ENCODE measurements around the gene TRPV3. TPM values are rescaled to one million over a fixed set of nuclear protein-coding genes. Genes with fewer than 3 reads are reported as not detected.

The TRPV3 gene
- polyA plus RNA-seq, 1 donor (not counting 4 experiments of a cell fraction or from before 2014, with no cell fraction given): 9.4 TPM

DNA sequence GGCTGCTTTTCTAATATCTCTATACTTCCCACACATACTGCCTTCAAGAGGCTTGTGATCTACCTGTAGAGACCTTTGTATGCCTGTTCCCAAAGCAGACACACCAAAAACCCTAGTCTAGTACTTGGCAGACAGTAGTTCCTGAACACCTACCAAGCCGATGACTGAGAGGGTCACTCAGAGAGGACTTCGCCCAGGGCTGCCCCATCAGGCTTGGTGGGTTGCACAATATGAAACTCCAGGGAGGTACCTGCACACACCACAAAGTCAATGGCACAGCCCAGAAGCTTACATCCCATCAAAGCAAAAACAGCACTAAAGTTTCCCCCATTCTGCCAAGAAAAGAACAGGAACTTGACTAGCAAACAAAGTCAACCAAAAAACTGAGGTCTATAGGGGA lies 51.6 kb downstream of the TRPV3 start:
- H3K9me1 ChIP-seq (ENCODE audit: control insufficient read depth, extremely low read depth, insufficient read depth, low read length): no peaks in the 10 kb centered on the region
- no peaks in the 10 kb centered on the region for H3K4me1 ChIP-seq (ENCODE audit: control insufficient read depth, extremely low read depth, insufficient read depth, low read length)
- TF ChIP-seq EZH2 (IDR thresholded peaks at IDR 0.05; ENCODE audit: low read length) (no peak), CTCF (optimal IDR thresholded peaks at IDR 0.05 in 1 of 3, IDR thresholded peaks at IDR 0.05 in 1 of 3, conservative IDR thresholded peaks at IDR 0.05 in 1 of 3; ENCODE audit: extremely low read depth in 1 of 3, insufficient read depth in 2 of 3, low read length in 3 of 3) (no peak)
- H3K27me3 ChIP-seq (ENCODE audit: control insufficient read depth, extremely low read depth, insufficient read depth, low read length): no peaks in the 10 kb centered on the region
- H3K79me2 ChIP-seq (ENCODE audit: control insufficient read depth, insufficient read depth, low read length): no peaks in the 10 kb centered on the region
- H3K27ac ChIP-seq (ENCODE audit: control insufficient read depth, insufficient read depth, low read length): no peak overlapping the region
- H3K9me3 ChIP-seq (ENCODE audit: control insufficient read depth, low read depth, low read length): no peaks in the 10 kb centered on the region
- DNase-seq (ENCODE audit: low read depth, low spot score): no peak
- H2AFZ ChIP-seq (ENCODE audit: control insufficient read depth, low read length): no peak overlapping the region
- peaks cover under 1 to 2% of the 10 kb centered on the region in 2 experiments for H3K36me3 ChIP-seq (ENCODE audit: control insufficient read depth in 2 of 2, extremely low read depth in 1 of 2, insufficient read depth in 2 of 2, low read length in 2 of 2)
- dilution Hi-C loops (cut with MboI; ENCODE audit: extremely low pct_ligation_motif_present, low sequenced_read_pairs): no loop called here
- H3K4me2 ChIP-seq (ENCODE audit: control insufficient read depth, extremely low read depth, insufficient read depth, low read depth, low read length): no peak overlapping the region
- FAIRE-seq: no peak
- H3K4me3 ChIP-seq (ENCODE audit: control insufficient read depth in 2 of 3, extremely low read depth in 1 of 3, insufficient read depth in 2 of 3, low read depth in 1 of 3, low read length in 3 of 3): no peak overlapping the region
- H4K20me1 ChIP-seq (ENCODE audit: control insufficient read depth, extremely low read depth, insufficient read depth, low read length): no peaks in the 10 kb centered on the region
- H3K9ac ChIP-seq (ENCODE audit: control insufficient read depth, extremely low read depth, insufficient read depth, low read length): no peak overlapping the region

DNA sequence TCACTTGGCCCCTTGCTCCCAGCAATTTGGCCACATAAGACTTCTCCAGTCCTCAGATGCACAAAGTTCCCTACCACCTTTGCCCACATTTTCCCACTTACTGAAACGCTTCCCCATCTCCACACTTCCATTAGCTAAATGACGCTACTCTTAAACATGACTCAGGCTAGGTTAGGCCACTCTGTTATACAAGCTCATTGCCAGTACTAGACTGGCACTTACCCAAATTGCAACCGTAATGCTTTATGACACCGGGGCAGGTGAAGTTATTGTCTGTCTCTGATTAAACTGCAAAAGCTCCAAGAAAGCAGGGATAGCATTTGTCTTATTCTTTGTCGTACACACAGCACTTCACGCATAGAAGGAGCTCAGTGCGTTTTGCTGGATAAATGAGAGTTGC lies 52.6 kb downstream of the TRPV3 start:
- FAIRE-seq (no peak), DNase-seq (ENCODE audit: low read depth, low spot score) (no peak)
- H3K27me3 ChIP-seq (ENCODE audit: control insufficient read depth, extremely low read depth, insufficient read depth, low read length): no peaks in the 10 kb centered on the region
- H3K79me2 ChIP-seq (ENCODE audit: control insufficient read depth, insufficient read depth, low read length): no peaks in the 10 kb centered on the region
- H4K20me1 ChIP-seq (ENCODE audit: control insufficient read depth, extremely low read depth, insufficient read depth, low read length): no peaks in the 10 kb centered on the region
- H3K9ac ChIP-seq (ENCODE audit: control insufficient read depth, extremely low read depth, insufficient read depth, low read length): no peak overlapping the region
- H3K4me2 ChIP-seq (ENCODE audit: control insufficient read depth, extremely low read depth, insufficient read depth, low read depth, low read length): no peak overlapping the region
- H3K27ac ChIP-seq (ENCODE audit: control insufficient read depth, insufficient read depth, low read length): no peak overlapping the region
- no peaks in the 10 kb centered on the region for H3K9me3 ChIP-seq (ENCODE audit: control insufficient read depth, low read depth, low read length)
- H3K4me1 ChIP-seq (ENCODE audit: control insufficient read depth, extremely low read depth, insufficient read depth, low read length): no peaks in the 10 kb centered on the region
- TF ChIP-seq CTCF (optimal IDR thresholded peaks at IDR 0.05 in 1 of 3, IDR thresholded peaks at IDR 0.05 in 1 of 3, conservative IDR thresholded peaks at IDR 0.05 in 1 of 3; ENCODE audit: extremely low read depth in 1 of 3, insufficient read depth in 2 of 3, low read length in 3 of 3) (no peak), EZH2 (IDR thresholded peaks at IDR 0.05; ENCODE audit: low read length) (no peak)
- peaks cover 0 to under 1% of the 10 kb centered on the region in 2 experiments for H3K36me3 ChIP-seq (ENCODE audit: control insufficient read depth in 2 of 2, extremely low read depth in 1 of 2, insufficient read depth in 2 of 2, low read length in 2 of 2)
- H3K4me3 ChIP-seq (ENCODE audit: control insufficient read depth in 2 of 3, extremely low read depth in 1 of 3, insufficient read depth in 2 of 3, low read depth in 1 of 3, low read length in 3 of 3): no peak overlapping the region
- no peak overlapping the region for H2AFZ ChIP-seq (ENCODE audit: control insufficient read depth, low read length)
- H3K9me1 ChIP-seq (ENCODE audit: control insufficient read depth, extremely low read depth, insufficient read depth, low read length): no peaks in the 10 kb centered on the region
- dilution Hi-C loops (cut with MboI; ENCODE audit: extremely low pct_ligation_motif_present, low sequenced_read_pairs): no loop called here

All from keratinocyte (primary cell).